WERI-Rb-1 (cell line): ENCODE results near the gene HIP1R.
"Not testable (repeated sequence)": the region's sequence is repeated elsewhere in the genome, so short reads cannot be mapped to it uniquely, and the experiment has no call there.

Experiments used
- DNase-seq: peaks from one replicate; pipeline ENCODE4 v3.0.0-alpha.2; 2020
- H3K27ac ChIP-seq: fragments of 250-450 bp; sonication (Bioruptor Pico); 2 replicates; pipeline ENCODE4 v1.5.1; 2020; ENCODE audit warnings: mild to moderate bottlenecking, moderate library complexity
- H3K27me3 ChIP-seq: fragments of 250-450 bp; sonication (Bioruptor Pico); 2 replicates; pipeline ENCODE4 v1.5.1; 2021; ENCODE audit warnings: mild to moderate bottlenecking, low read depth, moderate library complexity; ENCODE audit not compliant: insufficient read depth, severe bottlenecking
- H3K36me3 ChIP-seq: fragments of 250-450 bp; sonication (Bioruptor Pico); 2 replicates; pipeline ENCODE4 v1.5.1; 2020; ENCODE audit warnings: mild to moderate bottlenecking, moderate library complexity
- H3K4me3 ChIP-seq: 2 replicates; pipeline ENCODE4 v1.5.1; 2011; ENCODE audit warnings: low read depth, mild to moderate bottlenecking, control low read depth, low read length
- H3K9me3 ChIP-seq: fragments of 250-450 bp; sonication (Bioruptor Pico); 2 replicates; pipeline ENCODE4 v1.5.1; 2021; ENCODE audit warnings: mild to moderate bottlenecking, moderate library complexity; ENCODE audit not compliant: severe bottlenecking
- TF ChIP-seq, protein P1 (sequence below): IDR thresholded peaks from 2 replicates; pipeline ENCODE4 v1.5.1; 2011; ENCODE audit warnings: low read depth, mild to moderate bottlenecking, control low read depth, inconsistent platforms, low read length

Gene HIP1R

DNA sequence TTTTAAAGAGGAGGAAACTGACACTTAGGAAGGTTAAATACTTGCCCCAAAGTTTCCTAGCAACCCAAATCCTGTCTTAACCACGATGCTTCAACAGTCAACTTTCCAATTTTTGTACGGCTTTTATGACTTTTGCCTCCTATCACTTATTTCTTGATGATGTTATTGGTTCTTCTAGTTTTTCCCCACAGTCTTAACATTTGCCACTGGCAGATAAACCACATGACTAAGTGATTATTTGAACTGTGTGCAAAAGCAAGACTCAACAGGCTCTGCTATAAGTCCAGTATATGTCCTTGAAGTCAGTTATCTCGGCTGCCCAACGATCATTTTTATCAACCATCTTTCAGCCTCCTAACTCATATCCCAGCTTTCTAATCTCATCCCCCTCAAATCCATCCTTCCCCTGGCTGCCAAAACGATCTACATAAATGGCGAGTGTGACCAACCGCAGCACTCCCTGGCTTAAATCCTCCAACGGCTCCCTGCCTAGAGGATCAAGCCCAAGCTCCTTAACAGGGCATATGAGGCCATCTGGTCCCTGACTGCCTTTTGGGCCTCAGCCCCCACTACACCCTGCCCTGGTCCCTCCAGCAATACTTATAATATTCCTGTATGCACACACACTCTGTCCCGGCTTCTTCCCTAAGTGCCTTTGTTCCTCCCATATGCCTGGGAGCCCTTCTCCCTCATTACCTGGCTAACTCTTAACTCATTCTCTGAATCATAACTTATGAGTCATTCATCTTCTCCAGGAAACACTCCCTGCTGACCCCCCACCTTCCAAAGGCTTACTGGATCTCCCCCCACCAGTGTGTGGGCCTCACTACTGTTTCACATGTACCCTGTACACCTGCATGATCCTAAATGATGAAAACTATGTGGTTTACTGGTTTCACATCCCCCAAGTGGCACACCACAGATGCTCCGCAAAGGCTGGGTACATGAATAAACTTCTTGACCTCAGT, 51.9 kb downstream of the HIP1R start:
- no peaks in the 10 kb centered on the region for H3K27me3 ChIP-seq

DNA sequence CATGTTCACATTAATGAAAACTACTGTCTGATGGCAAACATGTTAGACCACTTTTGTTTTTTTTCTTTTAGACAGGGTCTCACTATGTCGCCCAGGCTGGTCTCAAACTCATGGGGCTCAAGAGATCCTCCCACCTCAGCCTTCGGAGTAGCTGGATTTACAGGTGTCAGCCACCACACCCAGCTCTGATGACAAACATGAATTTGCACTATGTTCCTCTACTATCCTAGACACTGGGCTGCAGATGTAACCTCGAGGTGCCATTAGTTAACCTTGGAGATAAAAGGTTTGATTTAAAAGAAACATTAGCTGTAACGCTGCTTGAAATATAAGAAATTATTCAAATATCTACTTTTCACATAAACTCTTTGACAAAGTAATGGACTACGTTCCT, 52.6 kb downstream of the HIP1R start:
- Histone ChIP-seq H3K27ac (peak overlapping the region; percentile 71), H3K36me3 (peaks cover 13% of the 10 kb centered on the region), H3K27me3 (no peaks in the 10 kb centered on the region), H3K9me3 (no peaks in the 10 kb centered on the region), H3K4me3 (peak overlapping the region; percentile 26)
- TF ChIP-seq, protein P1, sequence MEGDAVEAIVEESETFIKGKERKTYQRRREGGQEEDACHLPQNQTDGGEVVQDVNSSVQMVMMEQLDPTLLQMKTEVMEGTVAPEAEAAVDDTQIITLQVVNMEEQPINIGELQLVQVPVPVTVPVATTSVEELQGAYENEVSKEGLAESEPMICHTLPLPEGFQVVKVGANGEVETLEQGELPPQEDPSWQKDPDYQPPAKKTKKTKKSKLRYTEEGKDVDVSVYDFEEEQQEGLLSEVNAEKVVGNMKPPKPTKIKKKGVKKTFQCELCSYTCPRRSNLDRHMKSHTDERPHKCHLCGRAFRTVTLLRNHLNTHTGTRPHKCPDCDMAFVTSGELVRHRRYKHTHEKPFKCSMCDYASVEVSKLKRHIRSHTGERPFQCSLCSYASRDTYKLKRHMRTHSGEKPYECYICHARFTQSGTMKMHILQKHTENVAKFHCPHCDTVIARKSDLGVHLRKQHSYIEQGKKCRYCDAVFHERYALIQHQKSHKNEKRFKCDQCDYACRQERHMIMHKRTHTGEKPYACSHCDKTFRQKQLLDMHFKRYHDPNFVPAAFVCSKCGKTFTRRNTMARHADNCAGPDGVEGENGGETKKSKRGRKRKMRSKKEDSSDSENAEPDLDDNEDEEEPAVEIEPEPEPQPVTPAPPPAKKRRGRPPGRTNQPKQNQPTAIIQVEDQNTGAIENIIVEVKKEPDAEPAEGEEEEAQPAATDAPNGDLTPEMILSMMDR = no peak
- no peak for DNase-seq

More for the DNA sequence above, 51.9 kb downstream of the HIP1R start:
- TF ChIP-seq, protein P1 = no peak
- peak overlapping the region; percentile 71 for H3K27ac ChIP-seq
- H3K9me3 ChIP-seq = no peaks in the 10 kb centered on the region
- peak; percentile 94 for DNase-seq
- H3K36me3 ChIP-seq = peaks cover 16% of the 10 kb centered on the region
- H3K4me3 ChIP-seq = peak overlapping the region; percentile 26

DNA sequence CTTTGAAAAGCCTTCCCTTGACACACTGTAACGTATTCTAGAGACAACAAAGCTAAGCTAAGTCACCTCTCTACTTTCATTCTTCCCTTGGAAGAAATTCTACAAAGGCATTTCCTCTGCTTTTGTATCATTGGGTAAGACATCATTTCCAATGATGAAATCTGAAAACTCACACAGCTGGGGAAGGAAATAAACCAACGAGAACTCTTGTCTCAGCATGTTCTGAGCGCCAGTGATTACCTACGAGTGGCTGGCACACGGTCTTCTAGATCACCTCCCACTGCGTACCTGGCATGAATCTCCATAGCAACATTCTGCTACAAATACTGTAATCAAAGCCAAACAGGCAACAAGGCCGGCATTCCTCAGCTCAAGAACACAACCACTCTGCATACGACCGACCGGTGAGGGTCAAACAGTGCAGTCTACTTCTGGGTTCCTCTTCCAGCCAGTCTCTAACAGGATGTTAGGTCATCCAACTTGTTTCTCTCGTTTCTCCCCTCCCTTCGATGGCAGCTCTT, 53.0 kb downstream of the HIP1R start:
- H3K27me3 ChIP-seq = no peaks in the 10 kb centered on the region
- H3K9me3 ChIP-seq = no peaks in the 10 kb centered on the region

DNA sequence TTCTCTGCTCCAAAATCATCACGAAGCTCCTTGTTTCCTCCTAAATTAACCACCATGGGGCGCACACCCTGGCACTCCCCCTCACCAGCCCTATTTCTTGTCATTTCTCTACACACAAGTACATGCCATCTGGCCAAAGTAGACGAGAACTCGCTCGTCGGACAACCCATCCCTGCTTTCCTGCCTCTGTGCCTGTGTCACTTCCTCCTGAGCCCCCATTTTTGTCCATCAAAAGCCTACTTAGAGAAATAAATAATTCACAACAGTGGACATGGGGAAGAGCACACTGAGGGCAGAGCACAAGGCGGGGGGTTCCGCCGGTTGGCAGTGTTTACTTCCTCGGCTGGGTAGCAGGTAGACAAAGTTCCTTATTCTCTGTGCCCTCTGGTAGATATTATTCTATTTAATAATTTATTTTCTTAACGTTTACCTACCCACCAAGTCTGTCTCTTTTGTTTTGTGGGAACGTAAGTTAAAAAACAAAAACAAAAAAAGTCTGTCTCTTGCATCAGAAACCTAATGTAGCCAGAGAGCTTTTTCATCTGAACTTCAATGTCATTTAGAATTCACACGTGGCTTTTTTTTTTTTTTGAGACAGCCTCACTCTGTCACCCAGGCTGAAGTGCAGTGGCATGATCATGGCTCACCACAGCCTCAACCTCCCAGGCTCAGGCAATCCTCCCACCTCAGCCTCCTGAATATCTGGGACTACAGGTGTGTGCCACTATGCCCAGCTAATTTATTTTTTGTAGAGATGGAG, 54.7 kb downstream of the HIP1R start:
- Histone ChIP-seq H3K9me3 (no peaks in the 10 kb centered on the region), H3K36me3 (peaks cover 17% of the 10 kb centered on the region), H3K27me3 (no peaks in the 10 kb centered on the region), H3K27ac (peak overlapping the region; percentile 71), H3K4me3 (no peak overlapping the region)
- TF ChIP-seq, protein P1 = no peak
- no peak for DNase-seq

More for the DNA sequence above, 53.0 kb downstream of the HIP1R start:
- no peak for DNase-seq
- peak overlapping the region; percentile 71 for H3K27ac ChIP-seq
- peak overlapping the region; percentile 26 for H3K4me3 ChIP-seq
- H3K36me3 ChIP-seq = peaks cover 13% of the 10 kb centered on the region
- TF ChIP-seq, protein P1 = no peak

DNA sequence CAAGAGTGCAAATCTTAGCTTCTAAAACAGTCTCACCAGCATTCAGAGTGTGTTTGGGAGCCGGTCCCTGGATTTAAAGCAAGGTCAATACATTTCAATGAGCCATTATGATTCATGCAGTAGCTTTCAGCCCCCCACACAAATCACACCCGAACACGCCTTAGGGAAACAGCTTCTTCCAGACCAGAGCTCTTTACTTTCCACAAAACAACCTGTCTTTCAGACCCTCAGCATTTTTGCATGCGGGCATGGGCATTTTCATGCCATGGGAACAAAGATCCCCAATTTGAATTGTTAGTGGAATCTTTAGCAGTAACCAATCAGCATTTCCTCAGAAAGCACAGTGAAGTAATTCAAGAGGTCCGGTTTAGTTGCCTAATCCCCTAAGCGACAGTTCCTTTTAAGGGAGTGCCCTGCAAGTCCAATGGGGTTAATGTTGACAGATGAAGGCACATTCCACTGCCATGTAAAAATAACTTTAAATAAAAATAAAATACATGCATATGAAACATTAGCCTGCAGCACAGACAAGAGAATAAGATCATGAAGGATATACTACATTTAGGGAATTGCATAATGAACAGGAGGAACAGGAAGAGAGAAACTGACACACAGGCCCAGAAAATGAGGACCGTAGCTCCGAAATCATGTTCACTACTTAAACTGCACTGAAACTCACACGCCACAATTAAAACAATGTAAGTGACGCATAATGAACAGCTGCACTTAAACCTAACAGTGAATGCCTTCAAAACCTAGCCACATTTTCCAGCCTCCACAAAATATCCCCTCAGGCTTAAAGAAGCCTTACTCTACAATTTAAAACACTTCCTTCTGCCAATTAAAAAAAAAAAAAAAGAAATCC, 56.6 kb downstream of the HIP1R start:
- no peaks in the 10 kb centered on the region for H3K9me3 ChIP-seq
- TF ChIP-seq, protein P1 = no peak
- peak overlapping the region; percentile 25 for H3K4me3 ChIP-seq
- DNase-seq = no peak
- H3K36me3 ChIP-seq = peaks cover 20% of the 10 kb centered on the region
- H3K27me3 ChIP-seq = no peaks in the 10 kb centered on the region
- peak overlapping the region; percentile 43 for H3K27ac ChIP-seq

DNA sequence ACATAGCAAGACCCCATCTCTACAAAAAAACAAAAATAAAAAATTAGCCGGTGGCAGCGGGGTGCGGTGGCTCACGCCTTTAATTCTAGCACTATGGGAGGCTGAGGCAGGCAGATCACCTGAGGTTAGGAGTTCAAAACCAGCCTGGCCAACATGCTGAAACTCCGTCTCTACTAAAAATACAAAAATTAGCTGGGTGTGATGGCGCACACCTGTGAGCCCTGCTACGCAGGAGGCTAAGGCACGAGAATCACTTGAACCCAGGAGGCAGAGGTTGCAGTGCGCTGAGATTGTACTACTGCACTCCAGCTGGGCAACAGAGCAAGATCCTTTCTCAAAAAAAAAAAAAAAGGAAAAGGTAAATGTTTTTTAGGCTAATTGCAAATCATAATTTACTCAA, 57.5 kb downstream of the HIP1R start:
- not testable (repeated sequence) for H3K4me3 ChIP-seq, H3K27me3 ChIP-seq, H3K9me3 ChIP-seq, DNase-seq
- Histone ChIP-seq H3K27ac (peak overlapping the region; percentile 43; the same call in 1 of the 2 replicates), H3K36me3 (peaks cover 17% of the 10 kb centered on the region)
